GM20000 (cell line): ENCODE results near the gene PCDHA11.
A peak's percentile ranks its signal among the peaks of the same experiment; 100 is the strongest.
"Not testable (repeated sequence)": the region's sequence is repeated elsewhere in the genome, so short reads cannot be mapped to it uniquely, and the experiment has no call there.

ENCODE experiments used
- DNase-seq: peaks from one replicate; pipeline ENCODE4 v3.0.0; 2012; ENCODE audit warnings: low spot score
- TF ChIP-seq, protein P1 (sequence below): IDR thresholded peaks from 2 replicates; pipeline ENCODE4 v1.5.1; 2012; ENCODE audit warnings: mild to moderate bottlenecking, control low read depth; ENCODE audit errors: extremely low read depth, missing control alignments

Gene PCDHA11

DNA sequence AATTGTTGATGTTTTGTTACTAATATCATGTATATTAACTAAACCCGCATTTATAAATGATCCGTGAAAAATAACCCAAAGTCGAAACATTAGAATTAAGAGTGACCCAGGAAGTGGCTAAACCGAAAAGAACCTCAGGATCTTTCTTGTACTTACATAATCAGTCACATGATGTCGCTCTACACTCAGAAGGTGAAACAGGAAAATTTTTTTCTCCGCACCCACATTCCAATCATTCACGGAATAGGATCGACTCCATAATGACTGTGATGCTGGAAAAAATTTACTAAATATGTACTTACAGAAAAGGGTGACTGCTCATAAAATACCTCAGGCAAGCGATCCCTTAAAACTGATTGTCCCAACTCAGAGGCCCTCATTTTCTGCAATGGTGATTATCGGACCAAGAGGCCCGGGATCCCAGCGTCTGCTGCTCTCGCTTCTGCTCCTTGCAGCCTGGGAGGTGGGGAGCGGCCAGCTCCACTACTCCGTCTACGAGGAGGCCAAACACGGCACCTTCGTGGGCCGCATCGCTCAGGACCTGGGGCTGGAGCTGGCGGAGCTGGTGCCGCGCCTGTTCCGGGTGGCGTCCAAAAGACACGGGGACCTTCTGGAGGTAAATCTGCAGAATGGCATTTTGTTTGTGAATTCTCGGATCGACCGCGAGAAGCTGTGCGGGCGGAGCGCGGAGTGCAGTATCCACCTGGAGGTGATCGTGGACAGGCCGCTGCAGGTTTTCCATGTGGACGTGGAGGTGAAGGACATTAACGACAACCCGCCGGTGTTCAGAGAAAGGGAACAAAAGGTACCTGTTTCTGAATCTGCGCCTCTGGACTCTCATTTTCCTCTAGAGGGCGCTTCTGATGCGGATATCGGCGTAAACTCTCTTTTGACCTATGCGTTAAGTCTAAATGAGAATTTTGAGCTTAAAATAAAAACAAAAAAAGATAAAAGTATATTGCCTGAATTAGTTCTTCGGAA lies 6.6 kb downstream of the PCDHA11 start, which contains the start of gene PCDHA12:
PCDHA12 (plus strand) TSS at position 224 of the 981 bp plus-strand sequence; CDS start at position 389, 165 bp downstream.
- DNase-seq: no peak
- TF ChIP-seq, protein P1, sequence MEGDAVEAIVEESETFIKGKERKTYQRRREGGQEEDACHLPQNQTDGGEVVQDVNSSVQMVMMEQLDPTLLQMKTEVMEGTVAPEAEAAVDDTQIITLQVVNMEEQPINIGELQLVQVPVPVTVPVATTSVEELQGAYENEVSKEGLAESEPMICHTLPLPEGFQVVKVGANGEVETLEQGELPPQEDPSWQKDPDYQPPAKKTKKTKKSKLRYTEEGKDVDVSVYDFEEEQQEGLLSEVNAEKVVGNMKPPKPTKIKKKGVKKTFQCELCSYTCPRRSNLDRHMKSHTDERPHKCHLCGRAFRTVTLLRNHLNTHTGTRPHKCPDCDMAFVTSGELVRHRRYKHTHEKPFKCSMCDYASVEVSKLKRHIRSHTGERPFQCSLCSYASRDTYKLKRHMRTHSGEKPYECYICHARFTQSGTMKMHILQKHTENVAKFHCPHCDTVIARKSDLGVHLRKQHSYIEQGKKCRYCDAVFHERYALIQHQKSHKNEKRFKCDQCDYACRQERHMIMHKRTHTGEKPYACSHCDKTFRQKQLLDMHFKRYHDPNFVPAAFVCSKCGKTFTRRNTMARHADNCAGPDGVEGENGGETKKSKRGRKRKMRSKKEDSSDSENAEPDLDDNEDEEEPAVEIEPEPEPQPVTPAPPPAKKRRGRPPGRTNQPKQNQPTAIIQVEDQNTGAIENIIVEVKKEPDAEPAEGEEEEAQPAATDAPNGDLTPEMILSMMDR: no peak

DNA sequence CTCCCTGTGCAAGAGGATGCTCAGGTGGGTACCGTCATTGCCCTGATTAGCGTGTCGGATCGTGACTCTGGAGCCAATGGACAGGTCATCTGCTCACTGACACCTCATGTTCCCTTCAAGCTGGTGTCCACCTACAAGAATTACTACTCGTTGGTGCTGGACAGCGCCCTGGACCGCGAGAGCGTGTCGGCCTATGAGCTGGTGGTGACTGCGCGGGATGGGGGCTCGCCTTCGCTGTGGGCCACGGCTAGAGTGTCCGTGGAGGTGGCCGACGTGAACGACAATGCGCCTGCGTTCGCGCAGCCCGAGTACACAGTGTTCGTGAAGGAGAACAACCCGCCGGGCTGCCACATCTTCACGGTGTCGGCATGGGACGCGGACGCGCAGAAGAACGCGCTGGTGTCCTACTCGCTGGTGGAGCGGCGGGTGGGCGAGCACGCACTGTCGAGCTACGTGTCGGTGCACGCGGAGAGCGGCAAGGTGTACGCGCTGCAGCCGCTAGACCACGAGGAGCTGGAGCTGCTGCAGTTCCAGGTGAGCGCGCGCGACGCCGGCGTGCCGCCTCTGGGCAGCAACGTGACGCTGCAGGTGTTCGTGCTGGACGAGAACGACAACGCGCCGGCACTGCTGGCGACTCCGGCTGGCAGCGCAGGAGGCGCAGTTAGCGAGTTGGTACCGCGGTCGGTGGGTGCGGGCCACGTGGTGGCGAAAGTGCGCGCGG lies 7.9 kb downstream of the PCDHA11 start:
- not testable (repeated sequence) for DNase-seq

DNA sequence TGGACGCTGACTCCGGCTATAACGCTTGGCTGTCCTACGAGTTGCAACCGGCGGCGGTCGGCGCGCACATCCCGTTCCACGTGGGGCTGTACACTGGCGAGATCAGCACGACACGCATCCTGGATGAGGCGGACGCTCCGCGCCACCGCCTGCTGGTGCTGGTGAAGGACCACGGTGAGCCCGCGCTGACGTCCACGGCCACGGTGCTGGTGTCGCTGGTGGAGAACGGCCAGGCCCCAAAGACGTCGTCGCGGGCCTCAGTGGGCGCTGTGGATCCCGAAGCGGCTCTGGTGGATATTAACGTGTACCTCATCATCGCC lies 8.5 kb downstream of the PCDHA11 start:
- no peak for DNase-seq
- TF ChIP-seq, protein P1: no peak

DNA sequence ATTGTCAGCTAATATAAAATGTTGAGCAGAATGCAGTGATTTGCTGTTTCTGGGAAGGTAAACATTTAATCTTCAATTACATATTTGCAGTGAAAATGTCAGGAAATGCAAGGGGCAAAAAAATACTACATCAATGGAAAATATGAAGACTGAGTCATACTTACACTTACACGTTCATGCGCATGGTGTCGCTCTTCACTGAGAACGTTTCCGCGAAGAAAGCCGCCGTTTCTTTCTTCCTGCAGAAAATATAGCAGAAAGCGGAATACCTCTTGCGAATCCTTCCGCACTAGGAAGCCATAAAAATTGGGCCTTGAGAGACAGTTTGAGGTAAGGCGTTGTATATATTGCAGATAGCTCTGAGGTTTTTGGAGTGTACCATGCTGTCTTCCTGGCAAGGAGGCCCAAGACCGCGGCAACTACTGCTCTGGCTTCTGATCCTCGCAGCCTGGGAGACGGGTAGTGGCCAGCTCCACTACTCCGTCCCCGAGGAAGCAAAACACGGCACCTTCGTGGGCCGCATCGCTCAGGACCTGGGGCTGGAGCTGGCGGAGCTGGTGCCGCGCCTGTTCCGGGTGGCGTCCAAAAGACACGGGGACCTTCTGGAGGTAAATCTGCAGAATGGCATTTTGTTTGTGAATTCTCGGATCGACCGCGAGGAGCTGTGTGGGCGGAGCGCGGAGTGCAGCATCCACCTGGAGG lies 13.3 kb downstream of the PCDHA11 start, which contains the start of gene PCDHA13:
PCDHA13 (plus strand) TSS at position 236 of the 702 bp plus-strand sequence; CDS start at position 381, 145 bp downstream.
- DNase-seq: peak; percentile 4
- TF ChIP-seq, protein P1: no peak

DNA sequence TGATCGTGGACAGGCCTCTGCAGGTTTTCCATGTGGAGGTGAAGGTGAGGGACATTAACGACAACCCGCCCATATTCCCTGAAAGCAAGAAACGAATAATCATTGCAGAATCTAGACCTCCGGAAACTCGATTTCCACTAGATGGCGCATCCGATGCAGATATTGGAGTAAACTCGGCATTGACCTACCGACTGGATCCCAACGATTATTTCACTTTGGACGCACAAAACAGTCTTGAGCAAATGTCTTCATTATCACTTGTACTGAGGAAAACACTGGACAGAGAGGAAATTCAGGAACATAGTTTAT lies 13.8 kb downstream of the PCDHA11 start:
- DNase-seq: no peak
- TF ChIP-seq, protein P1: no peak

DNA sequence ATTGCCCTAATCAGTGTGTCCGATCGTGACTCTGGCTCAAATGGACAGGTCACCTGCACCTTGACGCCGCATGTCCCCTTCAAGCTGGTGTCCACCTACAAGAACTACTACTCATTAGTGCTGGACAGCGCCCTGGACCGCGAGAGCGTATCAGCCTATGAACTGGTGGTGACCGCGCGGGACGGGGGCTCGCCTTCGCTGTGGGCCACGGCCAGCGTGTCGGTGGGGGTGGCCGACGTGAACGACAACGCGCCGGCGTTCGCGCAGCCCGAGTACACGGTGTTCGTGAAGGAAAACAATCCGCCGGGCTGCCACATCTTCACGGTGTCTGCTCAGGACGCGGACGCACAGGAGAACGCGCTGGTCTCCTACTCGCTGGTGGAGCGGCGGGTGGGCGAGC lies 14.6 kb downstream of the PCDHA11 start:
- TF ChIP-seq, protein P1: no peak
- DNase-seq: peak; percentile 12

DNA sequence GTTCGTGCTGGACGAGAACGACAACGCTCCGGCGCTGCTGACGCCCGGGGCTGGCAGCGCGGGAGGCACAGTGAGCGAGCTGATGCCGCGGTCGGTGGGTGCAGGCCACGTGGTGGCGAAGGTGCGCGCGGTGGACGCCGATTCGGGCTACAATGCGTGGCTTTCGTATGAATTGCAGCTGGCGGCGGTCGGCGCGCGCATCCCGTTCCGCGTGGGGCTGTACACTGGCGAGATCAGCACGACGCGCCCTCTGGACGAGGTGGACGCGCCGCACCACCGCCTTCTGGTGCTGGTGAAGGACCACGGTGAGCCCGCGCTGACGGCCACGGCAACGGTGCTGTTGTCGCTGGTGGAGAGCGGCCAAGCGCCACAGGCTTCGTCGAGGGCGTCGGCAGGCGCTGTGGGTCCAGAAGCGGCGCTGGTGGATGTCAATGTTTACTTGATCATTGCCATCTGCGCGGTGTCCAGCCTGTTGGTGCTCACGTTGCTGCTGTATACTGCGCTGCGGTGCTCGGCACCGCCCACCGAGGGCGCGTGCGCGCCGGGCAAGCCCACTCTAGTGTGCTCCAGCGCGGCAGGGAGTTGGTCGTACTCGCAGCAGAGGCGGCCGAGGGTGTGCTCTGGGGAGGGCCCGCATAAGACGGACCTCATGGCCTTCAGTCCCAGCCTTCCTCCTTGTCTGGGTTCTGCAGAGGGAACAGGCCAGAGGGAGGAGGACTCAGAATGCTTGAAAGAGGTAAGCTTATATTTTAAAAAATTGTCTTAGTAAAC lies 15.4 kb downstream of the PCDHA11 start:
- TF ChIP-seq, protein P1: no peak
- DNase-seq: peak; percentile 17
